Globus pallidus (tissue), 1 donor: ENCODE data around the gene WFDC1.
"Not testable (repeated sequence)": the region's sequence is repeated elsewhere in the genome, so short reads cannot be mapped to it uniquely, and the experiment has no call there.

ENCODE experiments used
- DNase-seq: peaks from one replicate; pipeline ENCODE4 v3.0.0-alpha.2; 2015; ENCODE audit warnings: low spot score

The WFDC1 gene

DNA sequence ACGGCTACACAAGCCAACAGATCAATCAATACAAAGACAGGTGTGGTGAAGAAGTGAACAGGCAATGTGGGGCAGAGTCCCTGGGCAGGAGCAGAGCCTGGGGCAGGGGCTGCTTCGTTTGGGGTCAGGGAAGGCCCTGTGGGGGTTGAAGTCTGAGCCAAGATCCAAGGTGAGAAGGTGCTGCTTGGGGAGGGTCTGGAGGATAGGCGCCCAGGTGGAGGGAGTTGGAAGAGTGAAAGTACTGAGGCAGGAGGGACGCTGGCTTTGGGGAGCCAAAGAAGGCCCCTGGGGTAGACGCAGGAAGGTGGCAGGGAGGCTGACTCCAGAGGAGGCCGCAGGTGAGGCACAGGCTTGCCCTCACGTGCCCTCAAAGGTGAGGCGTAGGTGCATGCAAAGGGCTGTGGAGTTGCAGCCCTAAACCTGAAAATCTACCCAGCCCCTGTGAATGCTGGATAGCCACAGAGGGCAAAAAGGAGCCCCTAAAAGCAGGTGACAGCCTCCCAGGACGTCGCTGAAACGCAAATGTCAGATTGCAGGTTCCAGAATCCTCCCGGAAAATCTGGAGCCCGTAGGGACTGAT, 33.3 kb downstream of the WFDC1 start:
- DNase-seq = no peak

DNA sequence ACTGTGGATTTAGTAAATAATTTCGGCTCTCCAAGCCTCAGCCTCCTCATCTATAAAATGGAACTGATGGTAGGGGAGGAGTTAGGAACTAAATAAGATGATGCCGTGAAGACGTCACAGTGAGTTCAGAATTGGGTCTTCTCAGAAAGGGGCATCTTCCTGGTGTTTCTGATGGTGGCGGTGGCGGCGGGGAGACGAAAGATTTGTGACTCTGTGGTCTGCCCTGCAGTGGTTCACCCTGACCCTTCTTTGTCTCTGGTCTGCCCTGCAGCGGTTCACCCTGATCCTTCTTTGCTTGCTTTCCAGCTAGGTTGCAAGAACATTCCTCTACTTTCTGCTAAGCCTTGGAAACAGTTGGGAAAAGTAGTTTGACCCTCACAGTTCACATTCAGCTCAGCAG, 34.3 kb downstream of the WFDC1 start:
- no peak for DNase-seq

DNA sequence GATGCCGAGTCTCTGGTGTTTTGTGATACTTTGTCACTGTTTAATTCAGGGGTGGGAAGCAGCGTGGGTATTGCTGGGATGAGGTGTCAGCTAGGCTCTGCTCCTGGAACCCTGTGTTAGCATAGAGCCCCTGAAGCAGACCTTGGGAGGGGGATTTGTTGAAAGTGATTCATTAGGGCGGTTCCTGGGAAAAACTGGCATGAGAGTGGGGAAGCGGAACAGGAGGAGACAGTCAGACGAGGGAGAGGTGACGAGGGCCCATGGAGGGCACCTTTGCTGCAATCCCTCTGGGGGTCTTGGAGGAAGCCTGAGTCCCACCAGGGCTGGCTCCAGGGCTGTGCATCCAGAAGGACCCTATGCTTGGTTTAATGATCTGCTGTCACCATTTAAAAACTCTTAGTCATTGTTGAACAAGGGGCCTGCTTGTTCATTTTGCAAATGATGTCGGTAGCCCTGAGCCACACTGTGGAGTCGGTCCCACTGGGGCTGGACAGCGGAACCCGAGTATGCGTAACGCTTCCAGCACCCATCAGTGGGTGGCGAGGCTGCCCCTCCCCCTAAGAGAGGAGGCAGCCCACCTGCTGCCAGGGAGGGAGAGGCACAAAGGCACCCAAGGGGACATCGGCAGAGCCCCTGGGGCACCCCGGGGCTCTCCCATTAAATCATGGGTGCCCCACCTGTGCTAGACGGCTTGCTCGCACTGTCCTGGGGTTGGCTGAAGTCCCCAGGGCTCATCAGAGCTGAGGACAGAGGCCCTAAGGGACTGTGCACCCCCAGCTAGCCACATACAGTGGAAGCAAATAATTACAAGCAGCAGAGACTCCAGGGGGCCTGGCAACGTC, 35.4 kb downstream of the WFDC1 start:
- no peak for DNase-seq

GRCh38 chr16:84330685-84331050, 36.0 kb downstream of the WFDC1 start:
- DNase-seq = no peak

- no peak for DNase-seq
Observed at GRCh38 chr16:84331998-84332780, 37.5 kb downstream of the WFDC1 start.

- DNase-seq = no peak
Observed at GRCh38 chr16:84332975-84333684, 38.5 kb downstream of the WFDC1 start.

DNA sequence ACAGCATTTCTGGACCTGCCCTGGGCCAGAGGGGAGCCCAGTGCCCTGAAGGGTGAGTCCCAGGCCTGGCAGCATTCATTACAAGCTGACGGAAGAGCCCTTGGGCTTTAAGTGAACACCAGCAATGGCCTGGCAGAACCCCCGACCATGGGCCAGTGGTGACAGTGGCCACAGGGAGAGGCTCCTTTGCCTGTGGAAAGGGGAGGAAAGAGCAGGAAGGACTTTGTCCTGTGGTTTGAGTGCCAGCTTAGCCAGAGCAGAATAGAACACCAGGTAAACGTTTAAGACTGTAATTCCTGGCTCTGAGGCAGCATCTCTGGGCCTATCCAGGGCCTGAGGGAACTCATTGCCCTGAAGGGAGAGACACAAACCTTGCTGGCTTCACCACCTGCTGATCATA, 39.4 kb downstream of the WFDC1 start:
- DNase-seq = no peak

GRCh38 chr16:84334482-84334881, 39.8 kb downstream of the WFDC1 start:
- DNase-seq = no peak

DNA sequence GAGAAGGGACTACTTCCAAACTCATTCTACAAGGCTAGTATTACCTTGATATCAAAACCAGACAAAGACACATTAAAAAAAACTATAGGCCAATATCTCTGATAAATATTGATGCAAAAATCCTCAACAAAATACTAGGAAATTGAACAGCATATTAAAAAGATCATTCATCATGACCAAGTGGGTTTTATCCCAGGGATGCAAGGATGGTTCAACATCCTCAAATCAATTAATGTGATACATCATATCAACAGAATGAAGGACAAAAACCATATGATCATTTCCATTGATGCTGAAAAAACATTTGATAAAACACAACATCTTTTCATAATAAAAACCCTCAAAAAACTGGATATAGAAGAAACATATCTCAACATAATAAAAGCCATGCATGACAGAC, 42.6 kb downstream of the WFDC1 start:
- DNase-seq = not testable (repeated sequence)

DNA sequence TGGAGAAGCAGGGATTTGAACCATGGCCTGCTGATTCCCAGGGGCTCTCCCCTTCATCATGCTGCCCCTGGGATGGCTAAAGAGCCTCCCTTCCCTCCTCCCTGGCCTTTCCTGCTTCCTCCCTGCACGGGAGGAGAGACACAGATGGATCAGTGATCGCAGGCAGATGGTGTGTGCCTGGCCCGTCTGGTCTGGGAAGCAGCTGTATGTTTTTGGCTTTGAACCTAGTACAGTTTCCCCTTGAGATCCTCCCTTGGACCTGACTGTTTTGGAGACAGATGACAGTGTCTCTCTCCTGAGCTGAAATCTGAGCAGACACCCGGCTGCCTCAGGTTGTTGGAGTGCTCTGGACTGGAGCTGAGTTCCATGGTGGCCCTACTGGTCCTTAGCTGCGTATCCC, 44.6 kb downstream of the WFDC1 start:
- DNase-seq = no peak

GRCh38 chr16:84339766-84340165, 45.1 kb downstream of the WFDC1 start:
- DNase-seq = no peak

DNA sequence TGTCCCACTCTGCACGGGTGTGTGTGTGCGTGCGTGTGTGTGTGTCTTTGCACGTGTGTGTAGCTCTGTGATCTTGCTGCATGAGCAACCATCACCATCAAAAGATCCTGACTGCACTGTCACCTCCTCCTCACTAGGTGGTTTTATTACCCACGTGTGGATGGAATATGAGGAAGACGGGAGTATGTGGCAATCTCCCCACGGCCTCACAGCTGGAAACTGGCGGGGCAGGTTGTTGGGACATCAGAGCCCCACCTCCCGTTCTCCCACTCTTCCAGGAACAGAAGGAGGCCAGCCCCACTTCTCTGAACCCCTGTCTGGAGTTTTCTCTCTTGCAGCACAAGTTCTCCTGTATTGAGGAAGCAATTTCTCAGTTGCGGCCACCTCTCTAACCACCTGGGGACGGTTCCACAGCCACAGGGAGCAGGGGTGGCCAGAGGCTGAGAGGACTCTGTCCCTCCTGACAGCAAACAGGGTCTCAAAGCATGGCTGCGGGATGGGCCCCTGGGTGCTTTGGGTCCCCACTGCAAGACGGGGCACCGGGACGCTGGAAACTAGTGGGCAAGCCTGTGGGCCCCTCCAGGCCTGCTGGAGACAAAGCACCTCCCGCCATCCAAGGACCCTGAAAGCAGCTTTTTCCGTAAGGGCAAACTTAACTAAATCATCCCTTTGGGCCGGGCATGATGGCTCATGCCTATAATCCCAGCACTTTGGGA, 45.8 kb downstream of the WFDC1 start:
- no peak for DNase-seq

DNA sequence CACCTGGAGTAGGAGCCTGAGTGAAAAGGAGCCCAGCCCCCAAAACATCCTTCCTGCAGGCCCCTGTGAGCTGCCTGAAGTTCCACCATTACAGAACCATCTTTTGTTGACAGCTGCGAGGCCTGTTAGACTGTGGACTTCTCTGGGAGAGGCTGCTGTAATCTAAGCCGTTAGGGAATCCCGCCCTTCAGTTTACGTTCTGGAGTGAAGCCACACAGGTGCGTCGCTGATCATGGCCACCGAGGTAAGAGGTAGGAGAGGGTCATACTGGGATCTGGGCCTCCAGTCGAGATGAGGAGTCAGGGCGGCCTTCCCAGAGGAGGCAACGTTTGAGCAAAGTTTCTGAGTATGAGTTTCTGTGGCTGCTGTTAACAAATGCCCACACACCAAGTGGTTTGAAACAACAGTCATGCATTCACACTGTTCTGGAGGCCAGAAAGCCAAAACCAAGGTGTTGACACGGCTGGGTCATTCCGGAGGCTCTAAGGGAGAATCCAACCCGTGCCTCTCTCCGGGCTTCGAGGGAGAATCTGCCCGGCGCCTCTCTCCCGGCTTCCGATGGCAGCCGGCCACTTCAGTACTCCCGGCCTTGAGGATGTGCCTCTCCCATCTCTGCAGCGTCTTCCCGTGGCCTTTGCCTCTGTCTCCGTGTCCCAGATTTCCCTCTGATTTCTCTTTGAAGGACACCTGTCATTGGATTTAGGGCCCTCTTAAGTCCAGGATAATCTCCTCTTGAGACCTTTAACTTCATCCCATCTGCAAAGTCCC, 47.0 kb downstream of the WFDC1 start:
- DNase-seq = no peak

DNA sequence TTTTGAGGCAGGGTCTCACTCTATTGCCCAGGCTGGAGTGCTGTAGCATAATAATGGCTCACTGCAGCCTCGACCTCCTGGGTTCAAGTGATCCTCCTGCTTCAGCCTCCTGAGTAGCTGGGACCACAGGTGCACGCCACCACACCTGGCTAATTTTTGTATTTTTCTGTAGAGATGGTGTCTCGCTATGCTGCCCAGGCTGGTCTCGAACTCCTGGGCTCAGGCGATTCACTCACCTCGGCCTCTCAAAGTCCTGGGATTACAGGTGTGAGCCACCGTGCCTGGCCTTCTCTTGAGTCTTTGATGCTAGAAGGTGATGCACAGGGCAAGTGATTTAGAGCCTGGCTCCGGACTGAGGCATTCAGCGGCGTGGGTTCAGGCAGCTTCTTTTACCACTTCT, 49.1 kb downstream of the WFDC1 start:
- DNase-seq = not testable (repeated sequence)

DNA sequence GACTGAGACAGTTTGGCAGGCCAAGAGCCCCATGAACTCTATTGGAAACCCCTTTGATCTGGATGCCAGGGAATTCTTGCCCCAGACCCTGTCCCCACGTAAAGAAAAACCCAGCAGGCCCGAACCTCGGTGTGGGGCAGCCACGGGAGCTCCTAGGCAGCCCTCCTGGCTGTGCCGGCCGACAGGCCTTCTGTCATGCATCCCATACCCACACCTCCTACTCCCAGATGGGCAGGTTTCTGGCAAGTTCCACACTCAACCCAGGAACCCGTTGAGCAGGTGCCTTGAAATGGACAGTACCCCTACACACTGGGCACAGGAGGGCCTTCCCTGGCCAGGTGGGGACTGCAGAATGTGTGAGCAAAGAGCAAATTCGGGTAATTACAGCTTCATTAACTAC, 50.1 kb downstream of the WFDC1 start:
- DNase-seq = no peak

- no peak for DNase-seq
Observed at GRCh38 chr16:84347161-84347560, 52.5 kb downstream of the WFDC1 start.

DNA sequence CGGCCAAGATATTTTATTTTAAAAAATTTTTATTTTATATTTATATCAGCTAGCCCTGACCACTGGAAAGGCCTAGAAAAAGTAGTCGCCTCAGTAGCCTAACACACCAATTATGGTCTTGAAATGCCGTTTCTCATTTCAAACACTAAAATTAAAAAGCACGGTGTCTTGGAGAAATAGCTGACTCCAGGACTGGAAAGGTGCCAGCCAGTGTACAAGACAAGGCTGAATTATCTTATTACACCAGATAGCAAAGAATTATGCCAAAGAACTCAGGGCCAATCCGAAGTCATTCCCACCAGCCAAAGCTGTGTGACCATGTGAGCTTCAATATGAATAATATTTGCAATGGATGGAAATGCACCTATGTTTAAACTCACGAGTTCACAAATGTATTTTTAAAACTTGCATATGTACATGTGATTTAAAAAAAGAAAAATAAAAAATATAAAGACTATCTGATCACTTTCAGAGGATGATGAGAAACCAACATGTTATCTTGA, 53.8 kb downstream of the WFDC1 start:
- DNase-seq = no peak

GRCh38 chr16:84349862-84350684, 55.4 kb downstream of the WFDC1 start:
- DNase-seq = no peak

DNA sequence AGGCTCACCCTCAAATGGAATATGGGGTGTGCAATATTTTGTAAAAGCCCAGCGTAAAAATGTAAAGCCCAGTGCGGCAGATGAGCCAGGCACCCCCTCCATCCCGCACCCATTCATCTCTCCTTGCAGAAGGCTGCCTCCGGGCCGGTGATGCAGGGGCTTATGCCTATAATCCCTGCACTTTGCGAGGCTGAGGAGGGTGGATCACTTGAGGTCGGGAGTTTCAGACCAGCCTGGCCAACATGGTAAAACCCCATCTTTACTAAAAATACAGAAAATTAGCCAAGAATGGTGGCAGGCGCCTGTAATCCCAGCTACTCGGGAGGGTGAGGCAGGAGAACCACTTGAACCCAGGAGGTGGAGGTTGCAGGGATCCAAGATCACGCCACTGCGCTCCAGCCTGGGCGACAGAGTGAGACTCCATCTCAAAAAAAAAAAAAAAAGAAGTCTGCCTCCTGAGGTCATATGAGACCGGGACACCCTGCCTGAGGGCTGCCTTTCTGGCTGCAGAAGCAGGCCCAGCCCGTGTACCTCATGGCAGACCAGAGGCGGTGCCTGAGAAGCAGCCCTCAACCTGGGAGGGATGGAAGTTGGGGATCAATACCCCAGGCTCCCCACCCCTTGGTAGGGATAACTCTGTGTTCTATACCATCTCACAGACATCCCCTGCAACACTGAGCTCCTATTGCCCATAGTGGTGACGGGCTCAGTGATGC, 56.2 kb downstream of the WFDC1 start:
- DNase-seq = no peak
